Stomach (tissue), 9 donors: ENCODE data around the gene AKAP13. TPM values are rescaled to one million over a fixed set of nuclear protein-coding genes. Genes with fewer than 3 reads are reported as not detected.
A peak's percentile ranks its signal among the peaks of the same experiment; 100 is the strongest.

ENCODE experiments used
- DNase-seq, 2 donors: peaks; one replicate each; pipeline versions ENCODE4 v3.0.0 to v3.0.0-alpha.2; 2013 to 2019
- H3K27ac ChIP-seq, 5 donors: fragments of 200-600 bp in 4 of 5; sonication (generic) in 4 of 5; one replicate each; pipeline ENCODE4 v1.5.1; 2013 to 2019; ENCODE audit warnings: mild to moderate bottlenecking in 1 of 5, moderate library complexity in 1 of 5
- H3K27me3 ChIP-seq, 3 donors: fragments of 200-600 bp; sonication (generic); one replicate each; pipeline ENCODE4 v1.5.1; 2017 to 2019; ENCODE audit warnings: mixed run types in 1 of 3
- H3K36me3 ChIP-seq, 4 donors: fragments of 200-600 bp; sonication (generic); 1 replicate in 3 of 4; 2 replicates in 1 of 4; pipeline ENCODE4 v1.5.1; 2016 to 2019
- H3K4me1 ChIP-seq, 4 donors: fragments of 200-600 bp; sonication (generic); one replicate each; pipeline ENCODE4 v1.5.1; 2016 to 2019
- H3K4me3 ChIP-seq, 4 donors: fragments of 200-600 bp; sonication (generic) in 3 of 4; one replicate each; pipeline ENCODE4 v1.5.1; 2016 to 2019; ENCODE audit warnings: mild to moderate bottlenecking in 1 of 4
- H3K9me3 ChIP-seq, 4 donors: fragments of 200-600 bp; sonication (generic); one replicate each; pipeline ENCODE4 v1.5.1; 2016 to 2019
- EP300 ChIP-seq: sonication (generic); formaldehyde crosslinking; IDR thresholded peaks from one replicate; pipeline ENCODE4 v1.6.1; 2017; ENCODE audit warnings: antibody characterized with exemption
- POLR2A ChIP-seq, 4 donors: fragments of 450-650 bp; IDR thresholded peaks; one replicate each; pipeline ENCODE4 v1.6.1; 2016; ENCODE audit warnings: antibody characterized with exemption in 4 of 4, control low read depth in 2 of 4, mild to moderate bottlenecking in 1 of 4, moderate library complexity in 1 of 4
- POLR2AphosphoS5 ChIP-seq, 3 donors: sonication (generic); formaldehyde crosslinking; IDR thresholded peaks; one replicate each; pipeline ENCODE4 v1.6.1; 2016; ENCODE audit warnings: antibody characterized with exemption in 3 of 3
- WGBS, 5 donors: extraction: QIAGEN DNeasy Blood & Tissue Kit in 3 of 5; methylation state at CpG; one replicate each; pipeline versions ENCODE4 v1.1.5 to v1.1.7; 2013 to 2018; 5-methylcytosine and 5-hydroxymethylcytosine counted together
- intact Hi-C: fragments of 100-400 bp; cut with DNase I; formaldehyde crosslinking; loops from one replicate; pipeline ENCODE4 v1.15.1; 2023; ENCODE audit warnings: low total_unique reads
- polyA plus RNA-seq, 3 donors: library from polyadenylated mRNA; stranded (reverse); fragments of 200-250 nt; gene quantifications; one replicate each; pipeline ENCODE4 v1.2.3, GENCODE V29; 2013
- total RNA-seq, 5 donors: library from RNA; depleted of rRNA; stranded (reverse); fragments of >200 nt; gene quantifications; one replicate each; pipeline versions ENCODE4 v1.1.0 to v1.2.3, GENCODE V29; 2014 to 2016
- TF ChIP-seq, protein P1 (sequence below), 7 experiments: fragments of 450-650 bp in 4 of 7; fragments of 200-600 bp in 3 of 7; sonication (generic) in 3 of 7; IDR thresholded peaks; one replicate each; pipeline ENCODE4 v1.5.1; 2016 to 2019; ENCODE audit warnings: antibody characterized with exemption in 7 of 7, control low read depth in 2 of 7, mild to moderate bottlenecking in 1 of 7
- donor health status: healthy with polysubstance abuse.
- donor health status: Bipolar disorder and iron deficiency.
- donor health status: healthy.

AKAP13 gene
- total and polyA plus RNA-seq, 8 donors, result 33.1 to 395 (median 138) TPM

DNA sequence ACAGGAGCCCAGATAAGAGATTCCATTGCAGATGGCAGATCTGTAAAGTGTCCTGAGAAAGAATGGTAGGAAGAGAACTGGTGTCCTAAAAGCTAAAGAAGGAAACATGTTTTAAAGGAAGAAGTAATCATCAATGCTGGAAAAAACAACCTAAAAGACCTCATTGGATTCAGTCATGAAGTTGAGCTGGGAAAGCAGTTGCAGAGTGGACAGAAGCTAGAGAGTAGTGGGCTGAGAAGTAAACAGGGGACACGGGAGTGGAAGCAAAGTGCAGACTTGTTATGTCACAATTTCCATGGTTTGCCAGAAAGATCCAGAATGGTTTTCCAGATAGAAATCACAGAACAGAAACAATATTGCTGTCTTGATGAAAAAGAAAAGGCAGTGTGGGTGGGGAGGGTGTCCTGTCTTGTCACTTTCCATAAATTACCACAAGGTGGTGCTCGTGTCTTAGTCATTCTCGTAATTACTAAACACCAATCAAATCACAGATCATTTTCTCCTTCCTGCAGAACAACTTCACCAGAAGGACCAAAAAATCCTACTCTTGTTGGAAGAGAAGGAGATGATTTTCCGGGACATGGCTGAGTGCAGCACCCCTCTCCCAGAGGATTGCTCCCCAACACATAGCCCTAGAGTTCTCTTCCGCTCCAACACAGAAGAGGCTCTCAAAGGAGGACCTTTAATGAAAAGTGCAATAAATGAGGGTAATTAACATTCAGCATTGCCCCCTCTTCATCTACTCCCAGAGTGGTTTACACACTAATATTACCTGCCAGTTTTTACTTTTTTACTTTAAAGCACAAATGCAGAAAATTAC lies 349.8 kb downstream of the AKAP13 start:
- intact Hi-C loops, result loop anchor here (5.0 kb wide), 1 partner anchor 107 kb away; no protein-coding TSS in a partner anchor
- Histone ChIP-seq H3K9me3 (peaks cover 0 to 10% (median 8%) of the 10 kb centered on the region in 4 donors), H3K36me3 (peaks cover 68 to 100% (median 97%) of the 10 kb centered on the region in 4 donors), H3K27me3 (no peaks in the 10 kb centered on the region), H3K4me3 (no peak overlapping the region), H3K27ac (peak overlapping the region in 3 of 5 donors; percentile 19 to 73 (median 35)), H3K4me1 (peaks cover 0 to 40% (median 23%) of the 10 kb centered on the region in 4 donors)
- no peak for TF ChIP-seq EP300
- TF ChIP-seq, protein P1, sequence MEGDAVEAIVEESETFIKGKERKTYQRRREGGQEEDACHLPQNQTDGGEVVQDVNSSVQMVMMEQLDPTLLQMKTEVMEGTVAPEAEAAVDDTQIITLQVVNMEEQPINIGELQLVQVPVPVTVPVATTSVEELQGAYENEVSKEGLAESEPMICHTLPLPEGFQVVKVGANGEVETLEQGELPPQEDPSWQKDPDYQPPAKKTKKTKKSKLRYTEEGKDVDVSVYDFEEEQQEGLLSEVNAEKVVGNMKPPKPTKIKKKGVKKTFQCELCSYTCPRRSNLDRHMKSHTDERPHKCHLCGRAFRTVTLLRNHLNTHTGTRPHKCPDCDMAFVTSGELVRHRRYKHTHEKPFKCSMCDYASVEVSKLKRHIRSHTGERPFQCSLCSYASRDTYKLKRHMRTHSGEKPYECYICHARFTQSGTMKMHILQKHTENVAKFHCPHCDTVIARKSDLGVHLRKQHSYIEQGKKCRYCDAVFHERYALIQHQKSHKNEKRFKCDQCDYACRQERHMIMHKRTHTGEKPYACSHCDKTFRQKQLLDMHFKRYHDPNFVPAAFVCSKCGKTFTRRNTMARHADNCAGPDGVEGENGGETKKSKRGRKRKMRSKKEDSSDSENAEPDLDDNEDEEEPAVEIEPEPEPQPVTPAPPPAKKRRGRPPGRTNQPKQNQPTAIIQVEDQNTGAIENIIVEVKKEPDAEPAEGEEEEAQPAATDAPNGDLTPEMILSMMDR (IDR thresholded peaks at IDR 0.05), result peak in 5 of 7 experiments; percentile 64 to 85 (median 71)
- WGBS, 5 donors, result 28 to 32% (median 30%) methylated on average over 5 of the region's 5 CpGs
- peak in 1 of 2 donors; percentile 87 for DNase-seq

DNA sequence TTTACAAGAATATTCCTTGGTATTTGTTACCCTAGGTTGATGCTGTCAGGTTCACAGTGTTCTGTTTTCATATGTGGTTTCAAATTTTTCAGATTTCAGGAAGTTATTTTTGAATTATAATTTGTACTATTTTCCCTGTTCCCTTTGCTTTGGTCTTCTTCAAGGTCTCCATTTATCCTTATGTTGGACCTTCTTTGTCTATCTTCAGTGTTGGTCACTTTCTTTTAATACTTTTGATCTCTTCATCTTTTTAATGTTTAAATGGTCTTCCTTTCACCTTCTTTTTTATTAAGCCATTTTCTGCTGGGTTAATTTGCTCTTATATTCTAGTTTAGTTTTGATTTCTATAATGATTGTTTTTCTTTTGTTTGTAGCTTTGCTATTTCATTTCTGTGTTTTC lies 353.0 kb downstream of the AKAP13 start:
- intact Hi-C loops, result loop anchor here (5.0 kb wide), 1 partner anchor 104 kb away; no protein-coding TSS in a partner anchor
- Histone ChIP-seq H3K27ac (no peak overlapping the region), H3K4me1 (peaks cover 0 to 13% (median 6%) of the 10 kb centered on the region in 4 donors), H3K4me3 (no peak overlapping the region), H3K9me3 (peaks cover 0 to 10% (median 8%) of the 10 kb centered on the region in 4 donors), H3K27me3 (no peaks in the 10 kb centered on the region), H3K36me3 (peaks cover 78 to 100% (median 98%) of the 10 kb centered on the region in 4 donors)
- TF ChIP-seq EP300 (no peak), POLR2AphosphoS5 (IDR thresholded peaks at IDR 0.05) (no peak), POLR2A (IDR thresholded peaks at IDR 0.05) (no peak)
- TF ChIP-seq, protein P1 (IDR thresholded peaks at IDR 0.05), result no peak
- no peak for DNase-seq

DNA sequence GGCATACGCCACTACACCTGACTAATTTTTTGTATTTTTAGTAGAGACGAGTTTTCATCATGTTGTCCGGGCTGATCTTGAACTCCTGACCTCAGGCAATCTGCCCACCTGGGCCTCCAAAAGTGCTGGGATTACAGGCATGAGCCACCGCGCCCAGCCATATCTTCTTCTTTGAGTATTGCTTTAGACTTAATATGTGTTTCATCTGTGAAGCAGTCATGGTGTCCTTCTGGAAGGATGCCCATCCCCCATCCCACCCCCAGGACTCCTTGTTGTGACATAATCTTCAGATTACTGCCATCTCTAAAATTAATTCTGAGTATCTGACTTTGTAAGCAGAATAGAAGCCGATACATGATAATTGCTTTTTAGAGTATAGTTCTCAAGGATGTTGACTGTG lies 356.7 kb downstream of the AKAP13 start:
- Histone ChIP-seq H3K9me3 (peaks cover 0 to 10% (median 8%) of the 10 kb centered on the region in 4 donors), H3K36me3 (peaks cover 70 to 100% (median 96%) of the 10 kb centered on the region in 4 donors), H3K4me1 (peaks cover 0 to 5% (median 2%) of the 10 kb centered on the region in 4 donors), H3K27ac (no peak overlapping the region), H3K27me3 (no peaks in the 10 kb centered on the region), H3K4me3 (no peak overlapping the region)
- TF ChIP-seq EP300, result no peak
- no peak for TF ChIP-seq POLR2AphosphoS5 (IDR thresholded peaks at IDR 0.05)
- TF ChIP-seq, protein P1 (IDR thresholded peaks at IDR 0.05), result no peak
- TF ChIP-seq POLR2A (IDR thresholded peaks at IDR 0.05), result no peak
- WGBS, 5 donors, result 92 to 98% (median 94%) methylated on average over 6 of the region's 6 CpGs
- intact Hi-C loops, result no loop called here
- DNase-seq, result no peak

DNA sequence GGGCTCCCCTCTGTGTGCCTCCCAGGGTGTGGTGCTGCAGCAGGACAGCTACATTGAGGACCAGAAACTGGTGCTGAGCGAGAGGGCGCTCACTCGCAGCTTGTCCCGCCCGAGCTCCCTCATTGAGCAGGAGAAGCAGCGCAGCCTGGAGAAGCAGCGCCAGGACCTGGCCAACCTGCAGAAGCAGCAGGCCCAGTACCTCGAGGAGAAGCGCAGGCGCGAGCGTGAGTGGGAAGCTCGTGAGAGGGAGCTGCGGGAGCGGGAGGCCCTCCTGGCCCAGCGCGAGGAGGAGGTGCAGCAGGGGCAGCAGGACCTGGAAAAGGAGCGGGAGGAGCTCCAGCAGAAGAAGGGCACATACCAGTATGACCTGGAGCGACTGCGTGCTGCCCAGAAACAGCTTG lies 360.6 kb downstream of the AKAP13 start:
- peaks cover 79 to 100% (median 96%) of the 10 kb centered on the region in 4 donors for H3K36me3 ChIP-seq
- no peak overlapping the region for H3K4me3 ChIP-seq
- intact Hi-C loops, result no loop called here
- no peak for TF ChIP-seq EP300
- TF ChIP-seq POLR2A (IDR thresholded peaks at IDR 0.05), result no peak
- no peak for TF ChIP-seq POLR2AphosphoS5 (IDR thresholded peaks at IDR 0.05)
- TF ChIP-seq, protein P1 (IDR thresholded peaks at IDR 0.05), result no peak
- no peak overlapping the region for H3K27ac ChIP-seq
- no peak for DNase-seq
- H3K27me3 ChIP-seq, result no peaks in the 10 kb centered on the region
- peaks cover 0 to 25% (median 7%) of the 10 kb centered on the region in 4 donors for H3K4me1 ChIP-seq
- WGBS, 5 donors, result 89 to 97% (median 95%) methylated on average over 20 of the region's 20 CpGs
- no peaks in the 10 kb centered on the region for H3K9me3 ChIP-seq
